GM23338 (cell line): Measurements from ENCODE around the gene CCR7. TPM values are rescaled to one million over a fixed set of nuclear protein-coding genes. Genes with fewer than 3 reads are reported as not detected.

Source experiments
- ATAC-seq: fragments of 200-7000 bp; cut with Tn5 transposase; 3 replicates; pipeline ENCODE4 v1.9.1; 2020
- DNase-seq: peaks from one replicate; pipeline ENCODE4 v3.0.0-alpha.2; 2015; ENCODE audit warnings: low spot score
- H2AFZ ChIP-seq: fragments of 200-600 bp; sonication (generic); 2 replicates; pipeline ENCODE4 v1.8.0; 2016; ENCODE audit warnings: antibody characterized with exemption, mild to moderate bottlenecking, moderate library complexity
- H3F3A ChIP-seq: fragments of 200-600 bp; sonication (generic); replicated peaks from 2 replicates; pipeline ENCODE4 v1.8.0; 2017; ENCODE audit warnings: antibody characterized with exemption, mixed run types, low read depth
- H3K27ac ChIP-seq: fragments of 200-600 bp; sonication (generic); 2 replicates; pipeline ENCODE4 v1.6.1; 2016; ENCODE audit warnings: low read depth
- H3K27me3 ChIP-seq: fragments of 200-600 bp; sonication (generic); 2 replicates; pipeline ENCODE4 v1.8.0; 2016; ENCODE audit warnings: mild to moderate bottlenecking, mixed run types, moderate library complexity; ENCODE audit not compliant: insufficient read depth
- H3K36me3 ChIP-seq: fragments of 200-600 bp; sonication (generic); 2 replicates; pipeline ENCODE4 v1.8.0; 2016; ENCODE audit warnings: mild to moderate bottlenecking; ENCODE audit not compliant: insufficient read depth
- H3K4me1 ChIP-seq: fragments of 200-600 bp; sonication (generic); 2 replicates; pipeline ENCODE4 v1.8.0; 2016; ENCODE audit warnings: mild to moderate bottlenecking, moderate library complexity; ENCODE audit not compliant: insufficient read depth
- H3K4me2 ChIP-seq: fragments of 200-600 bp; sonication (generic); 2 replicates; pipeline ENCODE4 v1.7.1; 2017; ENCODE audit warnings: mixed run types
- H3K4me3 ChIP-seq: fragments of 200-600 bp; sonication (generic); 2 replicates; pipeline ENCODE4 v1.6.1; 2016; ENCODE audit warnings: mixed run types
- H3K79me2 ChIP-seq: fragments of 200-600 bp; sonication (generic); replicated peaks from 2 replicates; pipeline ENCODE4 v1.8.0; 2017; ENCODE audit warnings: mild to moderate bottlenecking; ENCODE audit not compliant: insufficient read depth
- H3K9me2 ChIP-seq: fragments of 200-600 bp; sonication (generic); 2 replicates; pipeline ENCODE4 v1.8.0; 2017; ENCODE audit not compliant: insufficient read depth
- H4K20me1 ChIP-seq: fragments of 200-600 bp; sonication (generic); replicated peaks from 2 replicates; pipeline ENCODE4 v1.8.0; 2017; ENCODE audit warnings: mild to moderate bottlenecking; ENCODE audit not compliant: insufficient read depth
- H3K27ac Mint-ChIP-seq: 2 replicates; pipeline ENCODE4 v1.8.0; 2020; ENCODE audit warnings: inconsistent platforms, mild to moderate bottlenecking, moderate library complexity, mixed read lengths
- H3K27me3 Mint-ChIP-seq: 3 replicates; pipeline ENCODE4 v1.8.0; 2022; ENCODE audit warnings: low read depth, mild to moderate bottlenecking, moderate library complexity, mixed read lengths, inconsistent platforms; ENCODE audit not compliant: insufficient read depth, poor library complexity
- H3K36me3 Mint-ChIP-seq: 3 replicates; pipeline ENCODE4 v1.8.0; 2021; ENCODE audit warnings: low read depth, mild to moderate bottlenecking, inconsistent platforms, moderate library complexity, mixed read lengths
- H3K4me1 Mint-ChIP-seq: 3 replicates; pipeline ENCODE4 v1.8.0; 2020; ENCODE audit warnings: mild to moderate bottlenecking, inconsistent platforms, mixed read lengths
- H3K4me3 Mint-ChIP-seq: 3 replicates; pipeline ENCODE4 v1.8.0; 2021; ENCODE audit warnings: moderate library complexity, mild to moderate bottlenecking, inconsistent platforms, mixed read lengths
- H3K9me3 Mint-ChIP-seq: 3 replicates; pipeline ENCODE4 v1.8.0; 2020; ENCODE audit warnings: moderate library complexity, mild to moderate bottlenecking, inconsistent platforms, mixed read lengths
- CREB1 ChIP-seq: fragments of 250-450 bp; sonication (Bioruptor Pico); IDR thresholded peaks from 2 replicates; pipeline ENCODE4 v1.5.0; 2020; ENCODE audit warnings: low read depth, mild to moderate bottlenecking, moderate library complexity
- EZH2 ChIP-seq: fragments of 200-600 bp; sonication (generic); IDR thresholded peaks from one replicate; pipeline ENCODE4 v1.8.0; 2017; ENCODE audit warnings: antibody characterized with exemption, mild to moderate bottlenecking, low read depth; ENCODE audit not compliant: unreplicated experiment
- NANOG ChIP-seq: IDR thresholded peaks from 2 replicates; pipeline ENCODE4 v1.6.1; 2016; ENCODE audit warnings: antibody characterized with exemption, borderline replicate concordance
- POLR2AphosphoS5 ChIP-seq: IDR thresholded peaks from 2 replicates; pipeline ENCODE4 v1.6.1; 2016; ENCODE audit warnings: antibody characterized with exemption, low read depth
- STAT1 ChIP-seq: IDR thresholded peaks from one replicate; pipeline ENCODE4 v1.6.1; 2016; ENCODE audit warnings: antibody characterized with exemption; ENCODE audit not compliant: unreplicated experiment
- ZNF114 ChIP-seq: fragments of 250-450 bp; sonication (Bioruptor Pico); IDR thresholded peaks from 2 replicates; pipeline ENCODE4 v1.5.0; 2020; ENCODE audit warnings: mild to moderate bottlenecking, moderate library complexity
- ZNF331 ChIP-seq: fragments of 250-450 bp; sonication (Bioruptor Pico); IDR thresholded peaks from 2 replicates; pipeline ENCODE4 v1.5.0; 2020; ENCODE audit warnings: low read depth, mild to moderate bottlenecking, moderate library complexity
- polyA plus RNA-seq: library from polyadenylated mRNA; unstranded; fragments of >200 nt; fragmentation: Nextera tagmentation; extraction: Ambion mirVana; gene quantifications from 2 replicates; pipeline ENCODE4 v1.2.1, GENCODE V29; 2016
- total RNA-seq: library from RNA; depleted of rRNA; stranded (reverse); fragments of >200 nt; shearing (Covaris generic); gene quantifications from 2 replicates; pipeline ENCODE4 v1.2.3, GENCODE V29; 2014
- TF ChIP-seq, protein P1 (sequence below): IDR thresholded peaks from one replicate; pipeline ENCODE4 v1.6.1; 2018; ENCODE audit warnings: antibody characterized with exemption; ENCODE audit not compliant: unreplicated experiment
- TF ChIP-seq, protein P2 (sequence below), 2 experiments: fragments of 200-600 bp in 1 of 2; sonication (generic) in 1 of 2; conservative IDR thresholded peaks; 2 replicates each; pipeline versions ENCODE4 v1.5.1 to v1.6.1; 2016 to 2017; ENCODE audit warnings: antibody characterized with exemption in 2 of 2, low read depth in 2 of 2, mild to moderate bottlenecking in 2 of 2, moderate library complexity in 1 of 2
- TF ChIP-seq, protein P3 (sequence below): IDR thresholded peaks from 2 replicates; pipeline ENCODE4 v1.6.1; 2016; ENCODE audit warnings: antibody characterized with exemption

Gene CCR7
- total and polyA plus RNA-seq, 2 experiments from 2014 or later: 0.37 to 0.59 TPM

GRCh38 chr17:40520991-40521453, 44.2 kb downstream of the CCR7 start (continued):
- TF ChIP-seq, protein P1, sequence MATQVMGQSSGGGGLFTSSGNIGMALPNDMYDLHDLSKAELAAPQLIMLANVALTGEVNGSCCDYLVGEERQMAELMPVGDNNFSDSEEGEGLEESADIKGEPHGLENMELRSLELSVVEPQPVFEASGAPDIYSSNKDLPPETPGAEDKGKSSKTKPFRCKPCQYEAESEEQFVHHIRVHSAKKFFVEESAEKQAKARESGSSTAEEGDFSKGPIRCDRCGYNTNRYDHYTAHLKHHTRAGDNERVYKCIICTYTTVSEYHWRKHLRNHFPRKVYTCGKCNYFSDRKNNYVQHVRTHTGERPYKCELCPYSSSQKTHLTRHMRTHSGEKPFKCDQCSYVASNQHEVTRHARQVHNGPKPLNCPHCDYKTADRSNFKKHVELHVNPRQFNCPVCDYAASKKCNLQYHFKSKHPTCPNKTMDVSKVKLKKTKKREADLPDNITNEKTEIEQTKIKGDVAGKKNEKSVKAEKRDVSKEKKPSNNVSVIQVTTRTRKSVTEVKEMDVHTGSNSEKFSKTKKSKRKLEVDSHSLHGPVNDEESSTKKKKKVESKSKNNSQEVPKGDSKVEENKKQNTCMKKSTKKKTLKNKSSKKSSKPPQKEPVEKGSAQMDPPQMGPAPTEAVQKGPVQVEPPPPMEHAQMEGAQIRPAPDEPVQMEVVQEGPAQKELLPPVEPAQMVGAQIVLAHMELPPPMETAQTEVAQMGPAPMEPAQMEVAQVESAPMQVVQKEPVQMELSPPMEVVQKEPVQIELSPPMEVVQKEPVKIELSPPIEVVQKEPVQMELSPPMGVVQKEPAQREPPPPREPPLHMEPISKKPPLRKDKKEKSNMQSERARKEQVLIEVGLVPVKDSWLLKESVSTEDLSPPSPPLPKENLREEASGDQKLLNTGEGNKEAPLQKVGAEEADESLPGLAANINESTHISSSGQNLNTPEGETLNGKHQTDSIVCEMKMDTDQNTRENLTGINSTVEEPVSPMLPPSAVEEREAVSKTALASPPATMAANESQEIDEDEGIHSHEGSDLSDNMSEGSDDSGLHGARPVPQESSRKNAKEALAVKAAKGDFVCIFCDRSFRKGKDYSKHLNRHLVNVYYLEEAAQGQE: no peak
- TF ChIP-seq ZNF331 (CRISPR knock-in tag) (no peak), POLR2AphosphoS5 (no peak), ZNF114 (CRISPR knock-in tag) (no peak), EZH2 (no peak), NANOG (no peak), STAT1 (no peak)
- TF ChIP-seq, protein P2, sequence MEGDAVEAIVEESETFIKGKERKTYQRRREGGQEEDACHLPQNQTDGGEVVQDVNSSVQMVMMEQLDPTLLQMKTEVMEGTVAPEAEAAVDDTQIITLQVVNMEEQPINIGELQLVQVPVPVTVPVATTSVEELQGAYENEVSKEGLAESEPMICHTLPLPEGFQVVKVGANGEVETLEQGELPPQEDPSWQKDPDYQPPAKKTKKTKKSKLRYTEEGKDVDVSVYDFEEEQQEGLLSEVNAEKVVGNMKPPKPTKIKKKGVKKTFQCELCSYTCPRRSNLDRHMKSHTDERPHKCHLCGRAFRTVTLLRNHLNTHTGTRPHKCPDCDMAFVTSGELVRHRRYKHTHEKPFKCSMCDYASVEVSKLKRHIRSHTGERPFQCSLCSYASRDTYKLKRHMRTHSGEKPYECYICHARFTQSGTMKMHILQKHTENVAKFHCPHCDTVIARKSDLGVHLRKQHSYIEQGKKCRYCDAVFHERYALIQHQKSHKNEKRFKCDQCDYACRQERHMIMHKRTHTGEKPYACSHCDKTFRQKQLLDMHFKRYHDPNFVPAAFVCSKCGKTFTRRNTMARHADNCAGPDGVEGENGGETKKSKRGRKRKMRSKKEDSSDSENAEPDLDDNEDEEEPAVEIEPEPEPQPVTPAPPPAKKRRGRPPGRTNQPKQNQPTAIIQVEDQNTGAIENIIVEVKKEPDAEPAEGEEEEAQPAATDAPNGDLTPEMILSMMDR (conservative IDR thresholded peaks at IDR 0.05; ENCODE audit: low read depth in 2 of 2): no peak
- TF ChIP-seq, protein P3, sequence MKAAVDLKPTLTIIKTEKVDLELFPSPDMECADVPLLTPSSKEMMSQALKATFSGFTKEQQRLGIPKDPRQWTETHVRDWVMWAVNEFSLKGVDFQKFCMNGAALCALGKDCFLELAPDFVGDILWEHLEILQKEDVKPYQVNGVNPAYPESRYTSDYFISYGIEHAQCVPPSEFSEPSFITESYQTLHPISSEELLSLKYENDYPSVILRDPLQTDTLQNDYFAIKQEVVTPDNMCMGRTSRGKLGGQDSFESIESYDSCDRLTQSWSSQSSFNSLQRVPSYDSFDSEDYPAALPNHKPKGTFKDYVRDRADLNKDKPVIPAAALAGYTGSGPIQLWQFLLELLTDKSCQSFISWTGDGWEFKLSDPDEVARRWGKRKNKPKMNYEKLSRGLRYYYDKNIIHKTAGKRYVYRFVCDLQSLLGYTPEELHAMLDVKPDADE: no peak

GRCh38 chr17:40519089-40519775, 46.0 kb downstream of the CCR7 start:
- no peak for DNase-seq
- Mint-ChIP-seq H3K27ac (no peak overlapping the region), H3K36me3 (no peaks in the 10 kb centered on the region)
- TF ChIP-seq CREB1 (CRISPR knock-in tag): no peak
- no peak for TF ChIP-seq ZNF114 (CRISPR knock-in tag)
- TF ChIP-seq, protein P3: no peak
- no peak for TF ChIP-seq ZNF331 (CRISPR knock-in tag)

More at GRCh38 chr17:40519089-40519775, 46.0 kb downstream of the CCR7 start:
- Mint-ChIP-seq H3K9me3 (no peaks in the 10 kb centered on the region), H3K27me3 (peaks cover 11% of the 10 kb centered on the region), H3K4me1 (peaks cover 10% of the 10 kb centered on the region), H3K4me3 (no peak overlapping the region)
- Histone ChIP-seq H3K4me2 (no peak overlapping the region), H3K79me2 (no peaks in the 10 kb centered on the region), H4K20me1 (no peaks in the 10 kb centered on the region), H3K9me2 (no peaks in the 10 kb centered on the region), H3K27me3 (no peaks in the 10 kb centered on the region), H3K27ac (no peak overlapping the region), H3F3A (no peaks in the 10 kb centered on the region), H3K4me3 (no peak overlapping the region), H3K4me1 (peaks cover 5% of the 10 kb centered on the region; the same call in 1 of the 2 replicates), H3K36me3 (no peaks in the 10 kb centered on the region), H2AFZ (no peak overlapping the region; the same call in 1 of the 2 replicates)
- ATAC-seq: no peak
